Activated naive CD8-positive, alpha-beta T cell treated with anti-CD3 and anti-CD28 coated beads, Interleukin-2, amount 10 ng/mL, durations not matched to agents 7 days and 5 days (primary cell): ENCODE results near the gene CDHR4. TPM values are rescaled to one million over a fixed set of nuclear protein-coding genes. Genes with fewer than 3 reads are reported as not detected.

Experiments
- ATAC-seq: fragments of 150-1000 bp; cut with Tn5 transposase; one replicate; pipeline ENCODE4 v1.10.0; 2021; ENCODE audit warnings: low read depth, moderate library complexity
- POLR2A ChIA-PET: fragments of 350-600 bp; sonication (Branson Sonifier 250); formaldehyde crosslinking; loops from one replicate; lab custom pipeline; 2021; ENCODE audit warnings: antibody characterized with exemption; lab: Charles Lee
- DNase-seq: peaks from one replicate; pipeline ENCODE4 v3.0.0; 2021
- H3K27ac Mint-ChIP-seq: one replicate; pipeline ENCODE4 v1.8.0; 2022; ENCODE audit warnings: mild to moderate bottlenecking, mixed read lengths
- H3K27me3 Mint-ChIP-seq: one replicate; pipeline ENCODE4 v1.8.0; 2022; ENCODE audit warnings: mild to moderate bottlenecking, moderate library complexity, mixed read lengths
- H3K36me3 Mint-ChIP-seq: one replicate; pipeline ENCODE4 v1.8.0; 2021; ENCODE audit warnings: mild to moderate bottlenecking, mixed read lengths
- H3K4me1 Mint-ChIP-seq: one replicate; pipeline ENCODE4 v1.8.0; 2021; ENCODE audit warnings: mixed read lengths
- H3K4me3 Mint-ChIP-seq: one replicate; pipeline ENCODE4 v1.8.0; 2022; ENCODE audit warnings: mild to moderate bottlenecking, moderate library complexity, mixed read lengths
- H3K9me3 Mint-ChIP-seq: one replicate; pipeline ENCODE4 v1.8.0; 2021; ENCODE audit warnings: mixed read lengths
- total RNA-seq, 2 experiments: library from RNA; stranded (reverse); gene quantifications; one replicate each; pipeline ENCODE4 v1.2.3, GENCODE V29; 2021

CDHR4 gene
- total RNA-seq, 2 experiments from 2014 or later: 0.22 TPM; not detected in 1

GRCh38 chr3:49812916-49813496 lies 13.3 kb upstream of the CDHR4 start:
- ATAC-seq: peak; percentile 6
- Mint-ChIP-seq H3K4me1 (peaks cover 31% of the 10 kb centered on the region), H3K27ac (peak overlapping the region; percentile 97), H3K36me3 (peaks cover 21% of the 10 kb centered on the region), H3K9me3 (no peaks in the 10 kb centered on the region), H3K27me3 (no peaks in the 10 kb centered on the region), H3K4me3 (peak overlapping the region; percentile 99)
- POLR2A ChIA-PET: interaction anchor here (0.8 to 3.6 kb wide), 8 partner anchors 10 to 524 kb away, joined by 3 to 65 read pairs (median 4); partner anchors contain the start of genes GMPPB, INKA1 and MON1A
- DNase-seq: no peak

- H3K36me3 Mint-ChIP-seq: peaks cover 23% of the 10 kb centered on the region
- POLR2A ChIA-PET: interaction anchor here (0.6 to 6.5 kb wide), 6 partner anchors 9 to 132 kb away, joined by 3 to 72 read pairs (median 3); partner anchors contain the start of gene RBM6
- peaks cover 56% of the 10 kb centered on the region for H3K4me1 Mint-ChIP-seq
- ATAC-seq (no peak), DNase-seq (no peak)
- peak overlapping the region; percentile 87 for H3K27ac Mint-ChIP-seq
- no peaks in the 10 kb centered on the region for H3K27me3 Mint-ChIP-seq
- peak overlapping the region; percentile 64 for H3K4me3 Mint-ChIP-seq
- H3K9me3 Mint-ChIP-seq: no peaks in the 10 kb centered on the region
Observed at GRCh38 chr3:49807431-49808114, 7.9 kb upstream of the CDHR4 start.

- H3K27me3 Mint-ChIP-seq: peaks cover 7% of the 10 kb centered on the region
- POLR2A ChIA-PET: interaction anchor here (0.5 to 6.5 kb wide), 3 partner anchors 21 to 364 kb away, joined by 3 to 72 read pairs (median 3); partner anchors contain the start of gene IP6K1
- H3K9me3 Mint-ChIP-seq: no peaks in the 10 kb centered on the region
- peaks cover 19% of the 10 kb centered on the region for H3K36me3 Mint-ChIP-seq
- peak overlapping the region; percentile 64 for H3K4me3 Mint-ChIP-seq
- DNase-seq (no peak), ATAC-seq (no peak)
- H3K4me1 Mint-ChIP-seq: peaks cover 58% of the 10 kb centered on the region
- H3K27ac Mint-ChIP-seq: peak overlapping the region; percentile 87
Observed at GRCh38 chr3:49806850-49807249, 7.2 kb upstream of the CDHR4 start.

- H3K27me3 Mint-ChIP-seq: peaks cover 14% of the 10 kb centered on the region
- H3K27ac Mint-ChIP-seq: peak overlapping the region; percentile 87
- H3K9me3 Mint-ChIP-seq: no peaks in the 10 kb centered on the region
- peaks cover 16% of the 10 kb centered on the region for H3K36me3 Mint-ChIP-seq
- peak overlapping the region; percentile 64 for H3K4me3 Mint-ChIP-seq
- POLR2A ChIA-PET: interaction anchor here (0.5 to 6.5 kb wide), 6 partner anchors 8 to 798 kb away, joined by 3 to 72 read pairs (median 3); partner anchors contain the start of genes IP6K1 and UBA7
- DNase-seq (peak; percentile 55), ATAC-seq (peak; percentile 39)
- peaks cover 57% of the 10 kb centered on the region for H3K4me1 Mint-ChIP-seq
Observed at GRCh38 chr3:49805897-49806701, 6.4 kb upstream of the CDHR4 start.

GRCh38 chr3:49805367-49805782 lies 5.7 kb upstream of the CDHR4 start:
- H3K36me3 Mint-ChIP-seq: peaks cover 13% of the 10 kb centered on the region
- DNase-seq: no peak
- POLR2A ChIA-PET: interaction anchor here (0.7 to 6.5 kb wide), 5 partner anchors 9 to 799 kb away, joined by 3 to 72 read pairs (median 3); partner anchors contain the start of gene UBA7
- peaks cover 55% of the 10 kb centered on the region for H3K4me1 Mint-ChIP-seq
- H3K4me3 Mint-ChIP-seq: peak overlapping the region; percentile 48
- peak overlapping the region; percentile 87 for H3K27ac Mint-ChIP-seq
- no peaks in the 10 kb centered on the region for H3K9me3 Mint-ChIP-seq
- ATAC-seq: no peak
- H3K27me3 Mint-ChIP-seq: peaks cover 19% of the 10 kb centered on the region

GRCh38 chr3:49804141-49805041 lies 4.7 kb upstream of the CDHR4 start:
- Mint-ChIP-seq H3K4me3 (peak overlapping the region; percentile 88), H3K27me3 (peaks cover 24% of the 10 kb centered on the region), H3K4me1 (peaks cover 50% of the 10 kb centered on the region), H3K9me3 (no peaks in the 10 kb centered on the region), H3K36me3 (peaks cover 6% of the 10 kb centered on the region), H3K27ac (peak overlapping the region; percentile 87)
- DNase-seq (no peak), ATAC-seq (no peak)
- POLR2A ChIA-PET: interaction anchor here (0.6 to 6.5 kb wide), 11 partner anchors 10 to 535 kb away, joined by 3 to 72 read pairs (median 7); partner anchors contain the start of genes MON1A, TRAIP and UBA7

GRCh38 chr3:49803465-49804140 lies 3.9 kb upstream of the CDHR4 start:
- no peak overlapping the region for H3K27ac Mint-ChIP-seq
- no peaks in the 10 kb centered on the region for H3K9me3 Mint-ChIP-seq
- H3K4me1 Mint-ChIP-seq: peaks cover 49% of the 10 kb centered on the region
- POLR2A ChIA-PET: interaction anchor here (0.6 to 6.5 kb wide), 18 partner anchors 8 to 536 kb away, joined by 3 to 72 read pairs (median 6); partner anchors contain the start of genes AMIGO3, GMPPB, IP6K1 and MON1A
- DNase-seq (peak; percentile 66), ATAC-seq (peak; percentile 8)
- H3K4me3 Mint-ChIP-seq: peak overlapping the region; percentile 88
- H3K36me3 Mint-ChIP-seq: peaks cover 6% of the 10 kb centered on the region
- H3K27me3 Mint-ChIP-seq: peaks cover 24% of the 10 kb centered on the region

- POLR2A ChIA-PET: interaction anchor here (0.7 to 6.5 kb wide), 18 partner anchors 8 to 537 kb away, joined by 3 to 72 read pairs (median 6); partner anchors contain the start of genes AMIGO3, GMPPB, IP6K1 and MON1A
- Mint-ChIP-seq H3K4me3 (peak within 1 kb of the TSS; percentile 88), H3K27ac (peak within 1 kb of the TSS; percentile 74)
Observed at GRCh38 chr3:49802719-49803464, 3.2 kb upstream of the CDHR4 start, which contains the start of gene INKA1. Gene INKA1 (plus strand): TSS chr3:49803261. CDS start chr3:49803393, 132 bp downstream.

GRCh38 chr3:49801160-49801559 lies 1.5 kb upstream of the CDHR4 start:
- H3K27me3 Mint-ChIP-seq: peaks cover 29% of the 10 kb centered on the region
- ATAC-seq (no peak), DNase-seq (no peak)
- peaks cover 3% of the 10 kb centered on the region for H3K36me3 Mint-ChIP-seq
- peaks cover 25% of the 10 kb centered on the region for H3K4me1 Mint-ChIP-seq
- POLR2A ChIA-PET: interaction anchor here (5.4 to 6.5 kb wide), 2 partner anchors 13 to 37 kb away, joined by 65 to 72 read pairs; partner anchors contain the start of gene UBA7
- H3K27ac Mint-ChIP-seq: no peak overlapping the region
- no peaks in the 10 kb centered on the region for H3K9me3 Mint-ChIP-seq
- H3K4me3 Mint-ChIP-seq: no peak overlapping the region

More at GRCh38 chr3:49802719-49803464, 3.2 kb upstream of the CDHR4 start, which contains the start of gene INKA1:
- H3K4me1 Mint-ChIP-seq: peaks cover 42% of the 10 kb centered on the region
- ATAC-seq (peak; percentile 80), DNase-seq (peak; percentile 89)
- H3K9me3 Mint-ChIP-seq: no peaks in the 10 kb centered on the region
- peaks cover 24% of the 10 kb centered on the region for H3K27me3 Mint-ChIP-seq
- H3K36me3 Mint-ChIP-seq: peaks cover 4% of the 10 kb centered on the region

- peaks cover 11% of the 10 kb centered on the region for H3K4me1 Mint-ChIP-seq
- H3K9me3 Mint-ChIP-seq: no peaks in the 10 kb centered on the region
- peaks cover 29% of the 10 kb centered on the region for H3K27me3 Mint-ChIP-seq
- no peak for DNase-seq
- ATAC-seq: no peak
- POLR2A ChIA-PET: no interaction called here
- no peak overlapping the region for H3K4me3 Mint-ChIP-seq
- no peak overlapping the region for H3K27ac Mint-ChIP-seq
- H3K36me3 Mint-ChIP-seq: no peaks in the 10 kb centered on the region
Observed at GRCh38 chr3:49799105-49799504, 568 bp downstream of the CDHR4 start.
